Keratinocyte (primary cell): Measurements from ENCODE around the gene CYP20A1.

Experiments used
- EZH2 ChIP-seq: IDR thresholded peaks from one replicate; pipeline ENCODE4 v1.6.1; 2012; ENCODE audit warnings: inconsistent platforms, mild to moderate bottlenecking, low read length, moderate library complexity
- TF ChIP-seq, protein P1 (sequence below), 3 experiments: IDR thresholded peaks in 1 of 3; conservative IDR thresholded peaks in 1 of 3; optimal IDR thresholded peaks in 1 of 3; 2 replicates in 2 of 3; 3 replicates in 1 of 3; pipeline versions ENCODE3 to v1.5.1; 2011; ENCODE audit warnings: low read length in 3 of 3, mild to moderate bottlenecking in 3 of 3, moderate library complexity in 2 of 3, control low read depth in 1 of 3, inconsistent platforms in 1 of 3; ENCODE audit not compliant: insufficient read depth in 2 of 3; ENCODE audit errors: extremely low read depth in 1 of 3

DNA sequence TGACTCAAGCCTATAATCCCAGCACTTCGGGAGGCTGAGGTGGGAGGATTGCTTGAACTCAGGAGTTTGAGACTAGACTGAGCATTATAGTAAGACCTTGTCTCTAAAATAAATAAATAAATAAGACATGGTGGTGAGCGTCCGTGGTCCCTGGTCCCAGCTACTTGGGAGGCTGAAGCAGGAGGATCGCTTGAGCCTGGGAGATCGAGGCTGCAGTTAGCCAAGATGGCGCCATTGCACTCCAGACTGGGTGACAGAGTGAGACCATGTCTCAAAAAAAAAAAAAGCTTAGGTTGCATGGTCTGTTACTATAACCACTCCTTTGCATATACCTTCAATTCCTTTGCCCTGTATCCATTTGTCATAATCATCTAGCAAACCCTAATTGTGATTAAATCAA, 3.7 kb downstream of the CYP20A1 start:
- TF ChIP-seq, protein P1, sequence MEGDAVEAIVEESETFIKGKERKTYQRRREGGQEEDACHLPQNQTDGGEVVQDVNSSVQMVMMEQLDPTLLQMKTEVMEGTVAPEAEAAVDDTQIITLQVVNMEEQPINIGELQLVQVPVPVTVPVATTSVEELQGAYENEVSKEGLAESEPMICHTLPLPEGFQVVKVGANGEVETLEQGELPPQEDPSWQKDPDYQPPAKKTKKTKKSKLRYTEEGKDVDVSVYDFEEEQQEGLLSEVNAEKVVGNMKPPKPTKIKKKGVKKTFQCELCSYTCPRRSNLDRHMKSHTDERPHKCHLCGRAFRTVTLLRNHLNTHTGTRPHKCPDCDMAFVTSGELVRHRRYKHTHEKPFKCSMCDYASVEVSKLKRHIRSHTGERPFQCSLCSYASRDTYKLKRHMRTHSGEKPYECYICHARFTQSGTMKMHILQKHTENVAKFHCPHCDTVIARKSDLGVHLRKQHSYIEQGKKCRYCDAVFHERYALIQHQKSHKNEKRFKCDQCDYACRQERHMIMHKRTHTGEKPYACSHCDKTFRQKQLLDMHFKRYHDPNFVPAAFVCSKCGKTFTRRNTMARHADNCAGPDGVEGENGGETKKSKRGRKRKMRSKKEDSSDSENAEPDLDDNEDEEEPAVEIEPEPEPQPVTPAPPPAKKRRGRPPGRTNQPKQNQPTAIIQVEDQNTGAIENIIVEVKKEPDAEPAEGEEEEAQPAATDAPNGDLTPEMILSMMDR (optimal IDR thresholded peaks at IDR 0.05 in 1 of 3, IDR thresholded peaks at IDR 0.05 in 1 of 3, conservative IDR thresholded peaks at IDR 0.05 in 1 of 3; ENCODE audit: extremely low read depth in 1 of 3, insufficient read depth in 2 of 3, low read length in 3 of 3) = no peak
- no peak for TF ChIP-seq EZH2
